ENCODE data around the gene KRTAP3-1.

DNA sequence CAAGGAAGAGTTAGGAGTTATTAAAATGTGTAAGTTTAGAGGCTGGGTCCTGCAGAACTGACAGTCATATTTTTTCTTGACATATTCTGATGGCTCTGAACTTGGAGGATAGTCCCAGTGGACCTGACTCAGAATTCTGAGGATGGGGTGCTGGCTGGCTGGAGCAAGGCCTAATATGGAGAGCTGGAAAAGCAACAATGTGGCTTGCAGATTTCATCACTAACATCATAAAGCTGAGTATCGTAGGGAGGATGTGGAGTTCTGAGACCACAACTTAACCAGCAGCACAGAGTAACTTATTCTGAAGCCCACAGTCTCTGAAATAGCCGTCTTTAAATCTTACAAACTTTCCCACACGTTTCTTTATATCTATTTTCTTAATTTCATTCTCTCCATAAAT is 15.8 kb upstream of the KRTAP3-1 start:
- no peak for TF ChIP-seq SMARCE1 (IDR thresholded peaks at IDR 0.05)
- no peak for TF ChIP-seq RFX5 (IDR thresholded peaks at IDR 0.05; ENCODE audit: low read depth, low read length)
- no peak for TF ChIP-seq ZBTB8A (IDR thresholded peaks at IDR 0.05; ENCODE audit: partially characterized antibody)
- TF ChIP-seq YY1 (IDR thresholded peaks at IDR 0.05; ENCODE audit: borderline replicate concordance in 1 of 3, control insufficient read depth in 1 of 3, extremely low read depth in 1 of 3, insufficient read depth in 3 of 3, insufficient read length in 1 of 3, insufficient replicate concordance in 2 of 3, low read depth in 1 of 3, low read length in 2 of 3), result no peak
- TF ChIP-seq, protein P1, sequence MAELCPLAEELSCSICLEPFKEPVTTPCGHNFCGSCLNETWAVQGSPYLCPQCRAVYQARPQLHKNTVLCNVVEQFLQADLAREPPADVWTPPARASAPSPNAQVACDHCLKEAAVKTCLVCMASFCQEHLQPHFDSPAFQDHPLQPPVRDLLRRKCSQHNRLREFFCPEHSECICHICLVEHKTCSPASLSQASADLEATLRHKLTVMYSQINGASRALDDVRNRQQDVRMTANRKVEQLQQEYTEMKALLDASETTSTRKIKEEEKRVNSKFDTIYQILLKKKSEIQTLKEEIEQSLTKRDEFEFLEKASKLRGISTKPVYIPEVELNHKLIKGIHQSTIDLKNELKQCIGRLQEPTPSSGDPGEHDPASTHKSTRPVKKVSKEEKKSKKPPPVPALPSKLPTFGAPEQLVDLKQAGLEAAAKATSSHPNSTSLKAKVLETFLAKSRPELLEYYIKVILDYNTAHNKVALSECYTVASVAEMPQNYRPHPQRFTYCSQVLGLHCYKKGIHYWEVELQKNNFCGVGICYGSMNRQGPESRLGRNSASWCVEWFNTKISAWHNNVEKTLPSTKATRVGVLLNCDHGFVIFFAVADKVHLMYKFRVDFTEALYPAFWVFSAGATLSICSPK (IDR thresholded peaks at IDR 0.05; ENCODE audit: borderline replicate concordance), result no peak
